Tibial nerve (tissue), 3 donors: Measurements from ENCODE around the gene SETD6.

Experiments used
- POLR2A ChIP-seq, 2 donors: fragments of 450-650 bp; IDR thresholded peaks; one replicate each; pipeline ENCODE4 v1.6.1; 2017; ENCODE audit warnings: antibody characterized with exemption in 2 of 2, mild to moderate bottlenecking in 2 of 2, moderate library complexity in 2 of 2
- TF ChIP-seq, protein P1 (sequence below), 5 experiments: fragments of 200-600 bp in 3 of 5; fragments of 450-650 bp in 2 of 5; sonication (generic) in 3 of 5; IDR thresholded peaks; one replicate each; pipeline ENCODE4 v1.5.1; 2016 to 2019; ENCODE audit warnings: antibody characterized with exemption in 5 of 5, mild to moderate bottlenecking in 3 of 5, moderate library complexity in 2 of 5

DNA sequence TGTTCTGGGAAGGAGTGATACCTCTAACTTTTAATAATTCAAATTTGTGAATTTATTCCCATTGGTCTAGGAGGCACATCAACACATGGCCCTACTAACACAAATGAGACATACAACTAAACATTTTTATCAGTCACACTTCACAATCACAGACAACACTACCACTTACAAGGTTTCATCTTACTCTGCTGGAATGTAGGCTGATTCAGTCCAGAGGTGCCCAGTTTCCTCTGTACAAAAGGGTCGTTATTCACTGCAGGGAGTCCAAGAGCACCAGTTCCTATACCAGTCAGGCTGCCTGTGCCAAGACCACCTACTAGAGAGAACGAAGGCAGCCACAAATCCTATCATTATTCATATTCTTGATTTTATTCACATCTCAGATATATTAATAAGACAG is 41.4 kb downstream of the SETD6 start:
- TF ChIP-seq, protein P1, sequence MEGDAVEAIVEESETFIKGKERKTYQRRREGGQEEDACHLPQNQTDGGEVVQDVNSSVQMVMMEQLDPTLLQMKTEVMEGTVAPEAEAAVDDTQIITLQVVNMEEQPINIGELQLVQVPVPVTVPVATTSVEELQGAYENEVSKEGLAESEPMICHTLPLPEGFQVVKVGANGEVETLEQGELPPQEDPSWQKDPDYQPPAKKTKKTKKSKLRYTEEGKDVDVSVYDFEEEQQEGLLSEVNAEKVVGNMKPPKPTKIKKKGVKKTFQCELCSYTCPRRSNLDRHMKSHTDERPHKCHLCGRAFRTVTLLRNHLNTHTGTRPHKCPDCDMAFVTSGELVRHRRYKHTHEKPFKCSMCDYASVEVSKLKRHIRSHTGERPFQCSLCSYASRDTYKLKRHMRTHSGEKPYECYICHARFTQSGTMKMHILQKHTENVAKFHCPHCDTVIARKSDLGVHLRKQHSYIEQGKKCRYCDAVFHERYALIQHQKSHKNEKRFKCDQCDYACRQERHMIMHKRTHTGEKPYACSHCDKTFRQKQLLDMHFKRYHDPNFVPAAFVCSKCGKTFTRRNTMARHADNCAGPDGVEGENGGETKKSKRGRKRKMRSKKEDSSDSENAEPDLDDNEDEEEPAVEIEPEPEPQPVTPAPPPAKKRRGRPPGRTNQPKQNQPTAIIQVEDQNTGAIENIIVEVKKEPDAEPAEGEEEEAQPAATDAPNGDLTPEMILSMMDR (IDR thresholded peaks at IDR 0.05) = no peak
- TF ChIP-seq POLR2A (IDR thresholded peaks at IDR 0.05) = no peak
